Uterus (tissue), 4 donors: ENCODE data around the gene APOA5. TPM values are rescaled to one million over a fixed set of nuclear protein-coding genes. Genes with fewer than 3 reads are reported as not detected.
A peak's percentile ranks its signal among the peaks of the same experiment; 100 is the strongest.
"Not testable (repeated sequence)": the region's sequence is repeated elsewhere in the genome, so short reads cannot be mapped to it uniquely, and the experiment has no call there.

Experiments used
- DNase-seq, 2 donors: peaks; one replicate each; pipeline ENCODE4 v3.0.0-alpha.2; 2019 to 2020
- H3K27ac ChIP-seq, 2 donors: fragments of 200-600 bp; sonication (generic); 1 replicate in 1 of 2; 2 replicates in 1 of 2; pipeline ENCODE4 v1.5.1; 2016 to 2018
- H3K27me3 ChIP-seq, 2 donors: fragments of 200-600 bp; sonication (generic); one replicate each; pipeline ENCODE4 v1.5.1; 2018 to 2019; ENCODE audit warnings: control low read depth in 1 of 2
- H3K36me3 ChIP-seq, 2 donors: fragments of 200-600 bp; sonication (generic); one replicate each; pipeline ENCODE4 v1.5.1; 2019; ENCODE audit warnings: control low read depth in 1 of 2
- H3K4me1 ChIP-seq, 2 donors: fragments of 200-600 bp; sonication (generic); one replicate each; pipeline ENCODE4 v1.5.1; 2018 to 2019; ENCODE audit warnings: control low read depth in 1 of 2
- H3K4me3 ChIP-seq, 2 donors: fragments of 200-600 bp; sonication (generic); 1 replicate in 1 of 2; 2 replicates in 1 of 2; pipeline ENCODE4 v1.5.1; 2018 to 2019; ENCODE audit warnings: mild to moderate bottlenecking in 1 of 2
- H3K9me3 ChIP-seq, 2 donors: fragments of 200-600 bp; sonication (generic); one replicate each; pipeline ENCODE4 v1.5.1; 2019; ENCODE audit warnings: control low read depth in 1 of 2
- CTCF ChIP-seq, 4 experiments: fragments of 200-600 bp in 2 of 4; fragments of 450-650 bp in 2 of 4; sonication (generic) in 2 of 4; IDR thresholded peaks; one replicate each; pipeline ENCODE4 v1.5.1; 2016 to 2019; ENCODE audit warnings: antibody characterized with exemption in 4 of 4, mild to moderate bottlenecking in 2 of 4, moderate library complexity in 1 of 4
- POLR2A ChIP-seq, 2 donors: fragments of 450-650 bp; IDR thresholded peaks; one replicate each; pipeline ENCODE4 v1.6.1; 2016; ENCODE audit warnings: antibody characterized with exemption in 2 of 2, mild to moderate bottlenecking in 1 of 2, moderate library complexity in 1 of 2
- intact Hi-C: fragments of 100-400 bp; cut with DNase I; formaldehyde crosslinking; loops from one replicate; pipeline ENCODE4 v1.15.1; 2023; ENCODE audit warnings: low total_unique reads
- total RNA-seq, 4 donors: library from RNA; depleted of rRNA in 3 of 4; stranded (reverse); fragments of >200 nt in 3 of 4; gene quantifications; one replicate each; pipeline versions ENCODE4 v1.1.0 to v1.2.4, GENCODE V29; 2014 to 2023
- donor health status: DM: yes; HTN: yes; CAD: no.

APOA5 gene
- total RNA-seq, 4 donors from 2014 or later: not detected

- Histone ChIP-seq H3K36me3 (no peaks in the 10 kb centered on the region), H3K27me3 (no peaks in the 10 kb centered on the region), H3K27ac (peak within 1 kb of the TSS in 1 of 2 donors; percentile 66), H3K4me3 (no peak within 1 kb of the TSS), H3K4me1 (peaks cover 0 to 5% of the 10 kb centered on the region in 2 donors), H3K9me3 (no peaks in the 10 kb centered on the region)
- peak; percentile 27 to 46 for DNase-seq
- intact Hi-C loops: no loop called here
- no peak for TF ChIP-seq POLR2A (IDR thresholded peaks at IDR 0.05)
- TF ChIP-seq CTCF (IDR thresholded peaks at IDR 0.05): no peak
Measured at GRCh38 chr11:116837231-116838091, 45.8 kb upstream of the APOA5 start, which contains the start of gene APOA1. APOA1 (minus strand) TSS chr11:116837622; CDS start chr11:116837387, 235 bp downstream.

- no peaks in the 10 kb centered on the region for H3K27me3 ChIP-seq
- peak overlapping the region in 1 of 2 donors; percentile 34 for H3K27ac ChIP-seq
- peaks cover 0 to 5% of the 10 kb centered on the region in 2 donors for H3K4me1 ChIP-seq
- no peaks in the 10 kb centered on the region for H3K9me3 ChIP-seq
- TF ChIP-seq POLR2A (IDR thresholded peaks at IDR 0.05) (no peak), CTCF (IDR thresholded peaks at IDR 0.05) (no peak)
- no peaks in the 10 kb centered on the region for H3K36me3 ChIP-seq
- intact Hi-C loops: no loop called here
- no peak overlapping the region for H3K4me3 ChIP-seq
- no peak for DNase-seq
Measured at GRCh38 chr11:116836632-116836991, 44.9 kb upstream of the APOA5 start.

- peak; percentile 56 to 63 (median 60) for TF ChIP-seq CTCF (IDR thresholded peaks at IDR 0.05)
- peak in 1 of 2 donors; percentile 28 for TF ChIP-seq POLR2A (IDR thresholded peaks at IDR 0.05)
- H3K4me3 ChIP-seq: peak overlapping the region; percentile 22 to 34
- peak overlapping the region; percentile 60 to 66 for H3K27ac ChIP-seq
- peak; percentile 77 to 82 for DNase-seq
- H3K4me1 ChIP-seq: peaks cover 0 to 5% of the 10 kb centered on the region in 2 donors
- intact Hi-C loops: no loop called here
- H3K27me3 ChIP-seq: no peaks in the 10 kb centered on the region
- H3K9me3 ChIP-seq: no peaks in the 10 kb centered on the region
- H3K36me3 ChIP-seq: no peaks in the 10 kb centered on the region
Measured at GRCh38 chr11:116835791-116836631, 44.3 kb upstream of the APOA5 start.

- H3K9me3 ChIP-seq: no peaks in the 10 kb centered on the region
- no peaks in the 10 kb centered on the region for H3K36me3 ChIP-seq
- intact Hi-C loops: no loop called here
- TF ChIP-seq POLR2A (IDR thresholded peaks at IDR 0.05) (no peak), CTCF (IDR thresholded peaks at IDR 0.05) (no peak)
- H3K4me3 ChIP-seq: peak overlapping the region; percentile 22 to 34
- H3K4me1 ChIP-seq: peaks cover 0 to 5% of the 10 kb centered on the region in 2 donors
- H3K27ac ChIP-seq: peak overlapping the region; percentile 60 to 66
- no peak for DNase-seq
- no peaks in the 10 kb centered on the region for H3K27me3 ChIP-seq
Measured at GRCh38 chr11:116835042-116835772, 43.5 kb upstream of the APOA5 start.

GRCh38 chr11:116834535-116835041 is 42.9 kb upstream of the APOA5 start:
- H3K36me3 ChIP-seq, H3K4me1 ChIP-seq, H3K4me3 ChIP-seq, H3K9me3 ChIP-seq, DNase-seq, intact Hi-C loops, H3K27ac ChIP-seq, H3K27me3 ChIP-seq: not testable (repeated sequence)
